KMS-11 (cell line): ENCODE results near the gene GPRIN3.
"Not testable (repeated sequence)": the region's sequence is repeated elsewhere in the genome, so short reads cannot be mapped to it uniquely, and the experiment has no call there.

Source experiments
- H2AFZ ChIP-seq: fragments of 200-600 bp; sonication (generic); 2 replicates; pipeline ENCODE4 v1.6.1; 2016; ENCODE audit warnings: antibody characterized with exemption, mixed run types, low read depth
- H3K27ac ChIP-seq: fragments of 200-600 bp; sonication (generic); 2 replicates; pipeline ENCODE4 v1.6.1; 2016; ENCODE audit warnings: mild to moderate bottlenecking, mixed run types
- H3K27me3 ChIP-seq: fragments of 200-600 bp; sonication (generic); 2 replicates; pipeline ENCODE4 v1.6.1; 2017; ENCODE audit warnings: mild to moderate bottlenecking, low read depth, mixed run types, moderate library complexity; ENCODE audit not compliant: insufficient read depth
- H3K36me3 ChIP-seq: fragments of 200-600 bp; sonication (generic); 2 replicates; pipeline ENCODE4 v1.6.1; 2017; ENCODE audit warnings: mild to moderate bottlenecking, mixed run types; ENCODE audit not compliant: insufficient read depth
- H3K4me1 ChIP-seq: fragments of 200-600 bp; sonication (generic); 2 replicates; pipeline ENCODE4 v1.6.1; 2016; ENCODE audit warnings: mild to moderate bottlenecking, low read depth, mixed run types; ENCODE audit not compliant: poor library complexity, severe bottlenecking
- H3K4me2 ChIP-seq: fragments of 200-600 bp; sonication (generic); 2 replicates; pipeline ENCODE4 v1.7.0; 2016; ENCODE audit warnings: mild to moderate bottlenecking, mixed run types
- H3K4me3 ChIP-seq: fragments of 200-600 bp; sonication (generic); IDR thresholded peaks from 2 replicates; pipeline ENCODE4 v1.6.1; 2017; ENCODE audit warnings: low read depth, low read length, mixed read lengths; ENCODE audit not compliant: insufficient read depth
- H3K79me2 ChIP-seq: fragments of 200-600 bp; sonication (generic); 2 replicates; pipeline ENCODE4 v1.6.1; 2016; ENCODE audit warnings: low read depth, mixed run types; ENCODE audit not compliant: insufficient read depth
- H3K9ac ChIP-seq: fragments of 200-600 bp; sonication (generic); 2 replicates; pipeline ENCODE4 v1.6.1; 2016; ENCODE audit warnings: mild to moderate bottlenecking, mixed run types
- H4K20me1 ChIP-seq: fragments of 200-600 bp; sonication (generic); 2 replicates; pipeline ENCODE4 v1.6.1; 2016; ENCODE audit warnings: mild to moderate bottlenecking, mixed run types; ENCODE audit not compliant: insufficient read depth
- TF ChIP-seq, protein P1 (sequence below): fragments of 200-600 bp; sonication (generic); conservative IDR thresholded peaks from 2 replicates; pipeline ENCODE4 v1.6.1; 2017; ENCODE audit warnings: low read depth, mild to moderate bottlenecking, antibody characterized with exemption, low read length, moderate library complexity, mixed read lengths

Gene GPRIN3

DNA sequence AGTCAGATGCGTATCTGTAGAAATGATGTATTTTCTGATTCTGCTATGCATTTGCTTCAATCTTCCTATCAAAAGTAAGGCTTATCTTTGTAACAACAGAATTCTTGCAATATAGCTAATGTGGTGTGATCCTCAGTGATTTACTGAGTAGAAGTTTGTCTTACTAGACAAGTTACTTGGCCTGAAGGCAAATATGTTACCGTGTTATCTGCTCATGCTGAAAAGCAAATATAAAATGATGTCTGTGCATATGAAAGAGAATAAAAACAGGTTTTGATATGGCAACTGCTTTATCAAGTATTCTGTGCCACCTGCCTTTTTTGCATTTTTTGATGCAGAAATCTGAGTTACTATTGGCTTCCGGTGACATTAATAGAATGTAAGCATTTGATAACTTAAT is 103.7 kb downstream of the GPRIN3 start:
- no peaks in the 10 kb centered on the region for H3K27me3 ChIP-seq
- no peaks in the 10 kb centered on the region for H3K79me2 ChIP-seq
- no peak overlapping the region for H3K27ac ChIP-seq
- no peaks in the 10 kb centered on the region for H4K20me1 ChIP-seq
- H3K9ac ChIP-seq: no peak overlapping the region
- no peak overlapping the region for H3K4me3 ChIP-seq
- TF ChIP-seq, protein P1, sequence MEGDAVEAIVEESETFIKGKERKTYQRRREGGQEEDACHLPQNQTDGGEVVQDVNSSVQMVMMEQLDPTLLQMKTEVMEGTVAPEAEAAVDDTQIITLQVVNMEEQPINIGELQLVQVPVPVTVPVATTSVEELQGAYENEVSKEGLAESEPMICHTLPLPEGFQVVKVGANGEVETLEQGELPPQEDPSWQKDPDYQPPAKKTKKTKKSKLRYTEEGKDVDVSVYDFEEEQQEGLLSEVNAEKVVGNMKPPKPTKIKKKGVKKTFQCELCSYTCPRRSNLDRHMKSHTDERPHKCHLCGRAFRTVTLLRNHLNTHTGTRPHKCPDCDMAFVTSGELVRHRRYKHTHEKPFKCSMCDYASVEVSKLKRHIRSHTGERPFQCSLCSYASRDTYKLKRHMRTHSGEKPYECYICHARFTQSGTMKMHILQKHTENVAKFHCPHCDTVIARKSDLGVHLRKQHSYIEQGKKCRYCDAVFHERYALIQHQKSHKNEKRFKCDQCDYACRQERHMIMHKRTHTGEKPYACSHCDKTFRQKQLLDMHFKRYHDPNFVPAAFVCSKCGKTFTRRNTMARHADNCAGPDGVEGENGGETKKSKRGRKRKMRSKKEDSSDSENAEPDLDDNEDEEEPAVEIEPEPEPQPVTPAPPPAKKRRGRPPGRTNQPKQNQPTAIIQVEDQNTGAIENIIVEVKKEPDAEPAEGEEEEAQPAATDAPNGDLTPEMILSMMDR: no peak
- no peaks in the 10 kb centered on the region for H3K36me3 ChIP-seq
- H2AFZ ChIP-seq: no peak overlapping the region
- H3K4me1 ChIP-seq: no peaks in the 10 kb centered on the region
- H3K4me2 ChIP-seq: no peak overlapping the region

DNA sequence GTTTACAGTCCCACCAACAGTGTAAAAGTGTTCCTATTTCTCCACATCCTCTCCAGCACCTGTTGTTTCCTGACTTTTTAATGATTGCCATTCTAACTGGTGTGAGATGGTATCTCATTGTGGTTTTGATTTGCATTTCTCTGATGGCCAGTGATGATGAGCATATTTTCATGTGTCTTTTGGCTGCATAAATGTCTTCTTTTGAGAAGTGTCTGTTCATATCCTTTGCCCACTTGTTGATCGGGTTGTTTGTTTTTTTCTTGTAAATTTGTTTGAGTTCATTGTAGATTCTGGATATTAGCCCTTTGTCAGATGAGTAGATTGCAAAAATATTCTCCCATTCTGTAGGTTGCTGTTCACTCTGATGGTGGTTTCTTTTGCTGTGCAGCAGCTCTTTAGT is 108.2 kb downstream of the GPRIN3 start:
- not testable (repeated sequence) for H3K36me3 ChIP-seq, H3K27ac ChIP-seq, H2AFZ ChIP-seq, H3K4me3 ChIP-seq, H3K9ac ChIP-seq, H3K27me3 ChIP-seq, H3K79me2 ChIP-seq, H4K20me1 ChIP-seq, H3K4me2 ChIP-seq
- peaks cover 24% of the 10 kb centered on the region for H3K4me1 ChIP-seq

DNA sequence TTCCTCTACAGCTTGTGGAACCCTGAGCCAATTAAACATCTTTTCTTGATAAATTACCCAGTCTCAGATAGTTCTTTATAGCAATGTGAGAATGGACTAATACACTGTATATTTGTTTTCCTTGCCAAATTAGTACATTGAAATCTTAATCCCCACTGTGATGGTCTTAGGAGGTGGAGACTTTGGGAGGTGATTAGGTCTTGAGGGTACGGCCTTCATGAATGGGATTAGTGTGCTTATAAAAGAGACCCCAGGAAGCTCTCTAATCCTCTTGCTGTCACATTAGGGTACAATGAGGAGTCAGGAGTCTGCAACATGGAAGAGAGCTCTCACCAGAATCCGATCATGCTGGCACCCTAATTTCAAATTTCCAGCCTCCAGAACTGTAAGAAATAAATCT is 109.7 kb downstream of the GPRIN3 start:
- no peaks in the 10 kb centered on the region for H4K20me1 ChIP-seq
- H3K4me3 ChIP-seq: no peak overlapping the region
- peaks cover 24% of the 10 kb centered on the region for H3K4me1 ChIP-seq
- H3K79me2 ChIP-seq: no peaks in the 10 kb centered on the region
- no peaks in the 10 kb centered on the region for H3K27me3 ChIP-seq
- no peak overlapping the region for H3K9ac ChIP-seq
- no peak overlapping the region for H2AFZ ChIP-seq
- H3K36me3 ChIP-seq: no peaks in the 10 kb centered on the region
- no peak overlapping the region for H3K27ac ChIP-seq
- TF ChIP-seq, protein P1: no peak
- no peak overlapping the region for H3K4me2 ChIP-seq

DNA sequence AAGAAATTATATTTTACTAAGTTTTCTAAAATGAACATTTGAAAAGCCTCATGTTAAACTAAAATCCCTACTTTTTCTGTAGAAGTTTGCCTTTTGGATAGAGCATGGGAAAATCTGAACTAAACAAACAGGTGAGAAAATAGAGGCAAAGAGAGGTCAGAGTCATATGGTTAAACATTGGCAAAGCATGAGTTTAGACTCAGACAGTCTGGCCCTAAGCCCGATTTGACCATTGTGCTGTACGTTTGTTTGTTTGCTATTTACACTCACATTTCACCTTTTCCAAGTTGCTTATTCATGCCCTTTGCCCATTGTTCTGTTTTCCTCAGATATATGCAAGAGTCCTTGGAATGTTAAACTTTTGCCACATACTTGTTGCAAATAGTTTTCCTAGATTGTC is 110.9 kb downstream of the GPRIN3 start:
- no peaks in the 10 kb centered on the region for H3K79me2 ChIP-seq
- peak overlapping the region; percentile 27 for H2AFZ ChIP-seq
- H4K20me1 ChIP-seq: no peaks in the 10 kb centered on the region
- H3K27me3 ChIP-seq: no peaks in the 10 kb centered on the region
- peak overlapping the region; percentile 4; the same call in 1 of the 2 replicates for H3K9ac ChIP-seq
- TF ChIP-seq, protein P1: no peak
- peaks cover 24% of the 10 kb centered on the region for H3K4me1 ChIP-seq
- no peaks in the 10 kb centered on the region for H3K36me3 ChIP-seq
- H3K27ac ChIP-seq: peak overlapping the region; percentile 53
- no peak overlapping the region for H3K4me3 ChIP-seq
- peak overlapping the region; percentile 26; the same call in 1 of the 2 replicates for H3K4me2 ChIP-seq

DNA sequence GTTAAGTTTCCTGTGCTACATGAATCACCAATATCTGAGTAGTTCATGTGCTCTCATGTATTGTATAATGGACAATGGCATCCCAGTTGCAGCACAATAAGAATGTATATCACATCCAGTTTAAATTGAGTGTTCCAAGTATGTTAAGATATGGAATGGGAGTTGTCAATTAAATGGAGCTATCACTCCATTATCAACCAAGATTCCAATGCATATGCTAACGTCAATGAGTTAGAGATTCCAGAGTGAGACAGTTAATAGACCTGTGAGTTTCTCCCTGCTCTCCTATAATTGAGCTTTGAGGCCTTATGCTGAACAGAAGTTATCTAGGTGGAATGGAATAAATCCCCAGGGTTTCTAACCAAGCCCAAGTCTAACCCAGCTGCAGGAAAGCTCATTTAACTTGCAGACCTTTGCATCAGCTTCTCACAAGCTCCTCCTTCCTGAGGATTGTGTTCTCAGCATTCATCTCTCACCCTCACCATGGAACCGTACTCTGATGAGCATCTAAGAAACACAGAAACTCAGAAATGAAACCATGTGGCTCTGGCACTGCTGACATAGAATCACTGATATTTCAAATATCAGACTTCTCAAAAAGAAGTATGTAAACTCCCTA is 111.4 kb downstream of the GPRIN3 start:
- peak overlapping the region; percentile 27 for H2AFZ ChIP-seq
- H3K4me1 ChIP-seq: peaks cover 24% of the 10 kb centered on the region
- peak overlapping the region; percentile 53 for H3K27ac ChIP-seq
- peak overlapping the region; percentile 4; the same call in 1 of the 2 replicates for H3K9ac ChIP-seq
- H3K36me3 ChIP-seq: no peaks in the 10 kb centered on the region
- peak overlapping the region; percentile 26 for H3K4me2 ChIP-seq
- no peaks in the 10 kb centered on the region for H3K79me2 ChIP-seq
- TF ChIP-seq, protein P1: no peak
- H3K27me3 ChIP-seq: no peaks in the 10 kb centered on the region
- H3K4me3 ChIP-seq: no peak overlapping the region
- no peaks in the 10 kb centered on the region for H4K20me1 ChIP-seq
